Raji (cell line): ENCODE results near the gene HTR1A.

ENCODE experiments used
- POLR2A ChIP-seq: IDR thresholded peaks from 2 replicates; pipeline ENCODE4 v1.6.1; 2011; ENCODE audit warnings: low read depth, low read length, control low read depth; ENCODE audit not compliant: insufficient read depth

The HTR1A gene

GRCh38 chr5:63919763-63920478, 42.3 kb downstream of the HTR1A start:
- no peak for TF ChIP-seq POLR2A

GRCh38 chr5:63916786-63917185, 45.5 kb downstream of the HTR1A start:
- no peak for TF ChIP-seq POLR2A

DNA sequence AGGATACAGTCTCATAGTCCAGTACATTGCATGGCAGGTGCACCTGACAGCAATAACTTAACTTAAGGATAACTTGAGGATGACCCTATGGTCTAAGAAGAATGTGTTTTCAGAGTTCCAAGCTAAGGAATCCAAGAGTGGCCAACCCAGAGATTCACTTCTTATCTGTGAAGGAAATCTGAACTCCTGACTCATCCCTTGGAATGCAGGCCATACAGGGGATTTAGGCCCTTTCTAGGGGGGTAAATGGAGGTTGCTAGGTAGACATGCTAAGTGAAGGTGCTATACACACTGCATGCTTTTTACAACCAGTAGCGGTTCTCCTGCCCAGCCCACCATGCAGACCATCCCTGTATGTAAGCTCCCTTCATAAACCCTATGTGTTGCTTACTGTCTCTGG, 50.4 kb downstream of the HTR1A start:
- no peak for TF ChIP-seq POLR2A
